GM21360 (cell line): ENCODE measurements around the gene SCP2.
"Not testable (repeated sequence)": the region's sequence is repeated elsewhere in the genome, so short reads cannot be mapped to it uniquely, and the experiment has no call there.

Source experiments
- ATAC-seq: cut with Tn5 transposase; IDR thresholded peaks from one replicate; pipeline ENCODE4 v1.9.1; 2021; ENCODE audit warnings: mild to moderate bottlenecking, moderate library complexity; ENCODE audit not compliant: unreplicated experiment

The SCP2 gene

DNA sequence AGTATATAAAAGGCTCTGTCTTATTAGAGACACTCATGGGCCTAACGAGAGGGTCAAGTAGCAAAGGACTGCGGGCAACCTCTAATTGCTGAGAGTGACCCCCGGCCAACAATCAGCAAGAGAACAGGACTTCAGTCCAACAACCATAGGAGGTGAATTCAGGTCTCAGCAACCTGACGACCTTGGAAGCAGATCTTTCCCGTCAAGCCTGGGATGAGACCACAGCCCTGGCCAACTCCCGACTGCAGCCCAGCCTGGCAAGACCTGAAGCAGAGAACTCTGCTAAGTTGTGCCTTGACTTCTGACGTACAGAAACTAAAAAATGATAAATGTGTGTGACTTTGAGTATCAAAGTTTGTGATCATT lies 11.2 kb upstream of the SCP2 start:
- ATAC-seq, result no peak

DNA sequence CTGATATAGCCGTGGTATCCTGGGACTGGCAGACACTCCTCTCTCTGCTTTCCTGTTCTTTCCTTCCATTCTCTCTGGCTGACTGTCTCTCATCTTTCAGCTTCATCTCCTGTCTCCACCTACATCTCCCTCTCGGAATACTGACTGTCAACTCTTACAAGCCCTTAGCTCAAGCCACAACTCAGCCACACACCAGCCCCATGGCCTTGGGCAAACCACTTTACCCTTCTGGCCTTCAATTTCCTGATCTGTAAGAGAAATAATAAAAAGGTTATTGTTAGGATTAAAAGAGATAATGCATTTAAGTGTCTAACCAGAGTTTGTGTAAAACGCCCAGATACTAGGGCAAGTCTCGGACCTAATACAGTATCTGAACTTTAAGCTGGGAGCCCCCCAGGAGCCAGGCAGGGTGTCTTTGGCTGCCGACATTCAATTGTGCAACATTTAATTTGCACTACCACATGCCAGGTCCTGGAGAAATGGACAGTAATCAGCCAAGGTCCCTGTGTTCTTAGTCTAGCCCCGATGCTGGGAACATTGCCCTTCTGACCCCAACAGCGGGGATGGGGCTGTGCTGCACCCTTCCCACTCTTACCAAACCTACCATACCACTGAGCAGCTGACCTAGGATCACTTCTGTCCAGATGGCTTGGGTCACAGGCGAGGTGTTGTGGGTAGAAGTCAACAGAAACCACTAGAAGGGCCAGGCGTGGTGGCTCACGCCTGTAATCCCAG lies 10.7 kb upstream of the SCP2 start:
- ATAC-seq, result no peak

DNA sequence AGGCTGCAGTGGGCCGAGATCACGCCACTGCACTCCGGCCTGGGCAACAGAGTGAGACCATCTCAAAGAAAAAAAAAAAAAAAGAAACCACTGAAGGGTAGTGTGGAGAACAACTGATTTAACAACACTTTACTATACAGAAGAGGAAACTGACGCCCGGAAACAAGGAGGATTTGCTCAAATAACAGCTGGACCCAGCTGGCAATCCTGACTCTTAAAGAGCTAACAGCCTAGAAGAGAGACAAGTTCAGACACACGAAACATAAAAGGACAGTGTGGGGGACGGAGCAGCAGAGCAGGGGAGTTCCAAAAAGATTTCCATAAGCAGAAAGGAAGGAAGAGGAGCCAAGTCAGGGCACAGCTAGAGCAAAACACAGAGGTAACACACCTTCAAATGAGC lies 9.9 kb upstream of the SCP2 start:
- no peak for ATAC-seq

DNA sequence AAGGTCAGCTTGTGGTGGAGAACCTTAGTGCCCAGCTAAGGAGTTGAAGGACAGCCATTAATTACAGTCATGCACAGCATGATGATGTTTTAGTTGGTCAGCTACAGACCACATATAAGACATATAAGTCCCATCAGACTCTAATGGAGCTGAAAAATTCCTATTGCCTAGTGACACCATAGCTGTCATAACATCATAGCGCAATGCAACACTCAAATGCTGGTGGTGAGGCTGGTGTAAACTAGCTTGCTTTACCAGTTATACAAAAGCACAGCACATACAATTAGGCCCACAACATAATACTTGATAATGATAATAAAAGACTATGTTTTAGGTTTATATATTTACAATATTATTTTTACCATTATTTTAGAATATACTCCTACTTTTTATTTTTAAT lies 9.5 kb upstream of the SCP2 start:
- no peak for ATAC-seq

DNA sequence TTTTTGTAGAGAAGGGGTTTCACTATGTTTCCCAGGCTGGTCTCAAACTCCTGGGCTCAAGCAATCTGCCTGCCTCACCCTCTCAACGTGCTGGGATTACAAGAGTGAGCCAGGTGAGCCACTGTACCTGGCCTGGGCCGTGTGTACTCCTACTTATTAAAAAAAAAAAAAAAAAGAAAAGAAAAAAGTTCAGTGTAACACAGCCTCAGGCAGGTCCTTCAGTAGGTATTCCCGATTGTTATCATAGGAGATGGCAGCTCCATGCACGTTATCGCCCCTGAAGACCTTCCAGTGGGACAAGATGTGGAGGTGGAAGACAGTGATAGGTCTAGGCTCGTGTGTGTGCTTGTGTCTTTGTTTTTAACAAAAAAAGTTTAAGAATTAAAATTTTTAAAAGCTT lies 8.9 kb upstream of the SCP2 start:
- no peak for ATAC-seq

DNA sequence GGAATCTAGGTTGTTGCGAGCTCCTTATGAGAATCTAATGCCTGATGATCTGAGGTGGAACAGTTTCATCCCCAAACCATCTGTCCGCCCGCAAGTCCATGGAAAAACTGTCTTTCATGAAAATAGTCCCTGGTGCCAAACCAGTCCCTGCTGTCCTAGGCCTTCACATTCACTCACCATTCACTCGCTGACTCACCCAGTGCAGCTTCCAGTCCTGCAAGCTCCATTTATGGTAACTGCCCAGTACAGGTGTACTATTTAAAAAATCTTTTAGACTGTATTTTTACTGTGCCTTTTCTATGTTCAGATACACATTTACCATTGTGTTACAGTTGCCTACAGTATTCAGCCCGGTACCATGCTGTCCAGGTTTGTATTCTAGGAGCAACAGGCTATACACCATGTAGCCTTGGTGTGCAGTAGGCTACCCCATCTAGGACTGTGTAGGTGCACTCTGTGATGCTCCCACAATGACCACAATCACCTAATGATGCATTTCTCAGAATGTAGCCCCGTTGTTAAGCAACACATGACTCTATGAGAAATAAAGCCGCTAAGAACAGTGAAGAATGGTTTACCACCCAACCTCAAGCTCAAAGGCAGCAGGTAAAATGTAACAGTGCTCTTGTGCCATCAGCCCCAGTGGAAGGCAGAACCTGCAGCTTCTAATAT lies 7.9 kb upstream of the SCP2 start:
- no peak for ATAC-seq

DNA sequence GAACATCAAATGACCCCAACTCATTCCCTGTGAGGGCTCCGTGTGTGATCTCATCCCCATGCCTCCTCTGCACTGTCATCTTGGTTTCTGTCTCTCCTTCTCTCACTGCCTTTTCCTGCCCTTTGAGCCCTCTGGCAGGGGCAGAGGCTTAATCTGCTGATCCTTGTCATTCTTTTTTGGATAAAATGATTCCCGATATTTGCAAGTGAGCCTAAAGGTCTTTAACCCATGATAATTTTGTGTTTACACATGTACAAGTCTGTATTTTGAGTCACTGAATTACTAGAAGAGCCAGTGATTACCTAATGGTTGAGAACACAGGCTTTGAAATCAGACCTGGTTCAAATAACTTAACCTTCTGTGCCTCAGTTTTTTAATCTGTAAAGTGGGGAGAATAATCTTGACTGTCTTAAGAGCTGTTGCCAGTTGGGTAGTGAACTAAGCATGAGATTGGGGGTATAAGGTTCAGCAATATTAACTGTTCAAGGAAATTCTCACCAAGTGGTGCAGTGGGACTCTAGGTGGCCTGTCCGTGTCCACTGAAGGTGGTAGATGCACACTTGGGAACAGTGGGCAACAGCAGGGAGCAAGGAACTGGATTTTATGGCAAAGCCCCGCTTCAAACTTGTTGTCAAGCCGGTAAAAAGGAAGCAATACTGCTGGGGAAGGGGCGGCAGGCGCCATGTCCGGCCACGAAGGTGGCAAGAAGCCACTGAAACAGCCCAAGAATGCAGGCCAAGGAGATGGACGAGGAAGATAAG lies 7.2 kb upstream of the SCP2 start:
- ATAC-seq, result no peak

DNA sequence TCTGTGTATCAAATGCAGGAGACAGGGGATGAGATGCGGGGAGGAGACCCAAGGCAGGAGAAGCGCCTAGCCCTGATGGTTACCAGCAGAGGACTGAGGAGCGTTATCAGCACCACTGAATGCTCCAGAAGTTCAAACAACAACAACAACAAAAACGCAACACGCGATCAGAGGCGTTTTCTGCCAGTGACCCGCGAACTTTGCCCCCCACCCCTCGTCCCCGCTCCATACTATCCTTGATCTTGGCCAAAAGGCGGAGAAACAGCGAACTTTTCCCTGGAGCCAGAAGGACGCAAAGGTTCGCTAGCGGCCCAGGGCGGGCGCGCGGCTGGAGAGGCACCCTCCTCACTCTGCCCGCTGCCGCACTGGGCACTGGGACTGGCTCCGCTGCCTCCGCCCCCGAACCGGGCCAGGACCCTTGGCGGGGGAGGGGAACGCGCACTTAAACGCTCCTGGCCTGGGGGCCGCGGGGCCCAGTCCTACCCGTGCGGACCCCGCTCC lies 6.2 kb upstream of the SCP2 start:
- ATAC-seq, result no peak

DNA sequence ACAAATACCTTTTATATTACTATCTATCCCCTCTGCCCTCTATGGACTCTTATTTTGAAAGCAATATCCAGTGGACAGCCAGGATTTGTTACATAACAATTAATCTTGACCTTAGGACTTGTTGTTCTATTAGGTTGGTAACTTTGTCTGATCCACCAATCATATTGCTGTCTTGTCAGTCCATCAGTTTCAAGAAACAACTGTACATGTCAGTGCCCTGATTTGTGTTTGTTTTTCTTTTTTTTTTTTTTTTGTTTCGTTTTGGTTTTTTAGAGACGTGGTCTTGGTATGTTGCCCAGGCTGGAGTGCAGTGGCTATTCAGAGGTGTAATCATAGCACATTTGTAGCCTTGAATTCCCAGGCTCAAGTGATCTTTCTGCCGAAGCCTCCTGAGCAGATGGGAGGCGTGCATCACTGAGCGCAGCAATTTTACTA lies 1.5 kb upstream of the SCP2 start:
- ATAC-seq, result no peak

DNA sequence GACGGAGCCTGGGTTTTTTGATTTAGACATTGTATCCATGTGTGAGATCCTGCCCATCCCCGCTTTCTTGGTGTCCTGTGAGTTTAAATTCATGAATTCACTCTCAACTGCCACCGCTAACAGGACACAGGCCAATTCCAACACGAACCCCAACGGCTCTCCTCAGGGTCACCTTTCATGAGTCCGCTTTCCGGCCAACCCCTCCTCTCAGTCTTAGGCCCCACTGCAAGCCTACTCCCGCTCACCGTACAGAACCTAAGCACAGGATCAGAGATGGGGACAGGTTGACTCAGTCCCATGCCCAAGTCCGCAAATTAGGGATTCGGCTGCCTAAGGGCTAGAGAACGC lies 238 bp upstream of the SCP2 start:
- no peak for ATAC-seq

DNA sequence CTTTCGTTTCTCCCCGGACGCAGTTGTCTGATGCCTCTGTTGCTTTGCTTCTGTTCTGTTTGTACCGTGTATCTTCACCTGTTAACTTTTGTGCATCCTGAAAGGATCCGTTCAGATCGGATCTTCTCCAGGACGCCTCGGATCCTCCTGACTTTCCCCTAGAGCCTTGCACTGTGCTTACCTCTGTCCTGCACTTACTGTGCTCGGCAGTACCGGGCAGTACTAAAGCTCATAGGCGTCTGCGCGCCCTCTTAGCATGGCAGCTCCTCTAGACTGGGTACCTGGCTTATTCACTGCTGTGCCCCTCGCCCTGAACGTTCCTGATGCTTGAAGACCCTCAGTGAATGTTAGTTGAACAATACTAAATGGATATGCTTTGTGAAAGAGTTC lies 934 bp downstream of the SCP2 start:
- no peak for ATAC-seq

DNA sequence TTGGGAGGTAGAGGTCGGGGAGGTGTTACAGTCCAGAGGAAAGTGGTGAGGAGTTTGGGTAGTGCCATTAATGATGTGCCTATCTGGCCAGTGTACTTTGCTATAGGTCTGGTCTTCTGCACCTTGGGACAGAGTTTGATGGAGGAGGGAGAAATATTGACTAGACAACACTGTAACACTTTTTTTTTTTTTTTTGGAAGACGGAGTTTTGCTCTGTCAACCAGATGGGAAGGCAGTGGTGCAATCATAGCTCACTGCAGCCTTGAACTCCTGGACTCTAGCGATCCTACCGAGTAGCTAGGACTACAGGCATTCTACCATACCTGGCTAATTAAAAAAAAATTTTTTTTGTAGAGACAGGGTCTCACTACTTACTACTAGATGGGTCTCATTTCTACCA lies 1.9 kb downstream of the SCP2 start:
- ATAC-seq, result no peak

DNA sequence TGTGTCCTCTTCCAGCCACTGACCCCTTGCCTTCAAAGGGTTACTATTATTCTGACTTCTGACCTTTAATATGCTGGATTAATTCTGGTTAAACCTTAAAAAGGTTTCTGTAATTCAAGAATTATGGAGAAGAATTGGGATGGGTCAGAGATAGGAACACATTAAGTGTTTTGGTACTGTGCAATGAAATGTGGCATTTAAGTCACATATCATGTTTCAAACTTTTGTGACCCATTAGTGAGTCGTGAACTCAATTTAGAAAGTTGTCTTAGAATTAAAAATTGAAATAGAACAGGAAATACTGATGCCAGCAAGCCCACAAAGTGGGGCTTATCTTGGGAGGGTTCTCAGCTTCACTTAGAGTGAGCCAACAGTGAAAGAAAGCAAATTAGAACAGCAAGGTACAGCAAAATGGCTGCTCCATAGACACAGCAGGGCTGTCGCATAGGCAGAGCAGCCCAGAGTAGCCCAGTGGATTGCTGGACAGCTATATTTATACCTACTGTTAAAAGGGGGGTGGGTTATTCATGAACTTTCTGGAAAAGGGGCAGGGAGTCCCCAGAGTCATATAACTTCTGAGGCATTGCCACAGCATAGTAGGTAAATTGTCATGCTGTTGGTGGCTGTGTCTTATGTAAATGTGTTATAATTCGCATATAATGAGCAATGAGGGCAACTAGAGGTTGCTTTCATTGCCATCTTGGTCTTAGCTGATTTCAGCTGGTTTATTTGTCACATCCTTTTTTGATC lies 10.5 kb downstream of the SCP2 start:
- ATAC-seq, result no peak

DNA sequence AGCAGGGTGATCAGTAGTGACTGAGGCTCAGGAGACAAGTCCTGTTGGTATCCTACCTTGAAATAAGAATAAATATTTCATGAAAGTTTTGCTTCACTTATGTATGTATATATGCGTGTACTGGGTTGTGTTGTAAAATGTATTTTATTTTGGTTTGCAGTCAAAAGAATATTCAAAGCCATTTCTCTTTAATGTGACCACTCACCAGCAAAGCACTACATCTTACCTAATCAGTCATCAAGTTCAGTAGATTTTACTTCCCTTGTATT lies 11.0 kb downstream of the SCP2 start:
- no peak for ATAC-seq

DNA sequence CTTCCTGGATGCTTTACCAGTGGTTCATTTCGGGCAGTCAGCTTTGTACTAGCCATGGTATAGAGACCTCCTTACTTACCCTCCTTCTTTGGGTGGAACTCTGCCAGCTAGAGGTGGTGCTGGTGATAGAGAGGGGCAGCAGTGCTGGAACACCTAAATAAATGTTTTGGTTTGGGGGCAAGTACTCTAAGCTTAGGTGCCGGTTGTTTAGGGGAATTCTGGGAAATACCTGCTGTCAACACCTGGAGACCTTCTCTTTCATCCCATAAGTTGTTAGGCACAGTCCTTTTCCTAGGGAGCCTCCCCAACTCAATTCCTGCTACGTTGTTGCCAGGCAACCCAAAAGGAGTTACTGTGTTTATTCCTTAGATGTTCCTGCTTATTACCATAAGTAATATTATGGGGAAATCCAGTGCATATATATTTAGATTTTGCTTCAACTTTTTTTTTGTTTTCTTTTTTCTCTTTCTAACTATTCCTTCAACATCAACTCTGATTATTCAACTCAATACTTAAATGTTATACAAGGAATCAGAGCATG lies 16.9 kb downstream of the SCP2 start:
- ATAC-seq, result no peak

DNA sequence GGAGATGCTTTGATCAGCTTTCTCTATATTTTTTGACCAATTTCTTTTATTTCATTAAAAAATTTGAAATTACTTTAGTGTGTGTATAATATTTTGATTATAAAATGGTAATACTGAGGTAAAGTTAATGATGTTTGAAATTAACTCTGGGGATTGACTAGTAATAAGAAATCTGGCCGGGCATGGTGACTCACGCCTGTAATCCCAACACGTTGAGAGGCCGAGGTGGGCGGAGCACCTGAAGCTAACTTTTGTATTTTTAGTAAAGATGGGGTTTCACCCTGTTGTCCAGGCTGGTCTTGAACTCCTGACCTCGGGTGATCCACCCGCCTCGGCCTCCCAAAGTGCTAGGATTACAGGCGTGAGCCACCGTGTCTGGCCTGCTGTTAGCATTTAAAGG lies 17.5 kb downstream of the SCP2 start:
- ATAC-seq, result no peak

DNA sequence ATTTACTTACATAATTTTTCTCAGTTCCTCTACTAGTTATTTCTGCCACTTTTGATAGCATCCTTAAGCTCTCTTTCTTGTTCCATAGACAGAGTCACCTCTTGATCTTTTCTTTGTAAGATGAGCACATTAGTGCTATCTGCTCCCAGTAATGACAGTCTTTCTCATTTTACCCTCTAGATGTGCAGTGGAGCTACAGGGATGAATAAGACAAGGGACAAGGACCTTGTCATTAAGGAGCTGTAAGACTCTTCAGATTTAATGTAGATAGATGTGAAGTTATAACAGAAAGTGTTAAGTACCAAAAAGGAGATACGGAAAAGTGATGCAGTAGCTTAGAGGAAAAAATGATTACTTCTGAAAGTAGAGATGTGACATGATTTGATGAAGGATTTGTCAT lies 20.4 kb downstream of the SCP2 start:
- ATAC-seq, result no peak

DNA sequence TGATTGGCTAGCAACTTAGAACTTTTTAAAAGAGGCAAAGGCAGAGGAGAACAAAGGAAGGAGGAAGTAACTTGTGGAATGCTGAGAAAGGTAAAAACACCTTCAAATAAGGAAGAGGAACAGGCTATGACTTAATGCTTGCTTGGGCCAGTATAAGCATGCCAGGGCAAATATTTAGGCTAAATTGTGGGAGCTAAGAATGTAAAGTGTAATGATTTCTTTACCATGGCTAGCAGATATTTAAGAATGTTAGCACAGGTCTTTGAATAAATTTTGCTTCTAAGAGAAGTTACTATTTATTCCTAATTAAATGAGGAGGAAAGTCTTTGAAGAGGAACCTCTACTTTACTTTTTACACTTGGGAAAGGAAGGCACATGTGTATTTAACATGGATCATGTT lies 22.5 kb downstream of the SCP2 start:
- not testable (repeated sequence) for ATAC-seq

DNA sequence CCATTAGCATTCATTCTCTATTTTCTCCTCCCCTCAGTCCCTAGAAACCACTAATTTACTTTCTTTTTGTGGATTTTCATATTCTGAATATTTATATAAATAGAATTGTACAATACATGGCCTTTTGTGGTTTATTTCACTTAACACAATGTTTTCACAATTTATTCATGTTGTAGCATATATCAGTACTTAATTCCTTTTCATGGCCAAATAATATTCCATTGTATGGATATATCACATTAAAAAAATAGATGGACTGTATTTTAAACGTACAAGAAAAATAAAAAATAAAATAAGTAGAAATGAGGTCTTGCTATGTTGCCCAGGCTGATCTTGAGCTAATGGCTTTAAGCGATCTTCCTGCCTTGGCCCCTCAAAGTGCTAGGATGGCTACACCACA lies 25.0 kb downstream of the SCP2 start:
- no peak for ATAC-seq

DNA sequence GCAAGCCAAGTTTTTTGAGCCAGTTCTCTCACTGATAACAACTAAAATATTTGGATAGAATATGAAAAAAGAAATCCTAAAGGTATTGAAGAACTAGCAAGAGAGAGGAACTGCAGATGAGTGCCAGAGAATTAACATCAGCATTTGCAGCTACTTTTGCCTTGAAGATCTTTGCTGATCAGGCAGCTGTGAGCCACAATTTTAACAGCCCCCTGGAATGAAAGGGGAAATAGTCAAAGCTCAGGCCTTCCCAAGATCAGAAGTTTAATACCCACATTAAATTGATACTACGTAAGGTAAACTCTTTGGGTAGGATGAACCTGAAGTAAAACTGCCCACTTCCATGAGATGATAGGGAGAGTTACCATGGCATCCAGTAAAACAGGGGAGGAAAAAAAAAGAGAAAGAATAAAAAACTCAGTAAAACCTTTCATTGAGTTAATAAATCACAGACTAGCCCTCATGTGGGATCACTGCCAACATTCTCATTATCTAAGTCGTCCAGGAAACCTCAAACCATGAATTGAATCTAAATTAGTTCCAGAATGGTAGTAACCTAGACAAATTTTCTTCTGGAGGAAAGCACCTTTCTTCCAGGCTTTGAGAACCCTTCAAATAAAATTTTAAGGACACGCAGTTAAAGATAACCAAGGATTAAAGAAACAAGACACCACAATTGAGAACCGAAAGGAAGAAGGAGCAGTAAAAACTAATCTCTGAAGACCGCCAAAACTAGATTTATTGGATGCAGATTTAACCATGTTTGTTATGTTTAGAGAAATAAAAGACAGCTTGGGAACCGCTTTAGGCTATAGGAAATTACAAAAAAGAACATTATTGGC lies 28.3 kb downstream of the SCP2 start:
- ATAC-seq, result no peak
